ENCODE data around the gene SH3TC1.

Gene SH3TC1

DNA sequence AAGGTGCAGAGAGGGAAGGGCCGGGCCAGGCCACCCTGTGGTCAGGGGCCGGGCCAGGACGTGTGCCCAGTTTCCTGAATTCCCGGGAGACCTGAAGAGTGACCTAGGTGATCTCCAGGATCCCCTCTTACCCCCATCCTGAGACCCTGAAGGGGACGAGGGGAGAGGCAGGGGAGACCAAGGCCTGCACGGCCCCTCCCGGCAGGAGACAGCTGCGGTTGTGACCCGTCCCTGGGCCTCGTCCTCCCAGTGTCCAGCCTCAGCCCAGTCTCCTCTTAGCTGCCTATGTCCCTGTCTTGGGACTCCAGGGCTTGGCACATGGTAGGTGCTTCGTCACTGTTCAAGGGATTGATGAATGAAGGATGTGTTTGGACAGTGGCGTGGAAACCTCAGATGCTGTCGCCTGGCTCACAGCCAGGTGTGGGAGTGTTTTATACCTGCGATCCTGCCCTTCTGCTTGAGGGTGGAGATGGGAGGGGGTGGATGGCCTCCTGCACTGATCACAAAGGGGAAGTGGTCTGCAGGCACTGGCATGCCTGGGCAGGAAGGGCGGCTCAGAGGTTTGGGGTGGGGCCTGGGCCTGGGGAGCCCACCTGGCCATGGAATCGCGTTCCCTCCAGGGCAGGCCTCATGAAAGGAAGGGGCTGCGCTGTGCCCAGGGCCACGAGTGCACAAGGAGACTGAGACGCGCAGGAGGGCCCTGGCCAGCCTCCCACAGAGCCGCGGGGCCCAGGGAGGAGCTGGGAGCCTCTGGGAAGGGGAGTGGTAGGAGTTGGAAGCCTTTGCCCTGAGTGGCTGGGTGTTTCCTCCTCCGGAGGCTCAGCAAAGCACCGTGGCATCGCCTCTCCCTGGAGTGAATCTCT lies 6.9 kb downstream of the SH3TC1 start:
- ChIA-PET POLR2A (no interaction called here), CTCF (interaction anchor here (1.1 to 1.2 kb wide), 2 partner anchors 30 to 197 kb away, joined by 3 to 5 read pairs; no protein-coding TSS in a partner anchor)
- DNase-seq (ENCODE audit: low read depth, low spot score), result no peak
- no peak overlapping the region for H3K4me3 ChIP-seq (ENCODE audit: low read depth, low read length)
- TF ChIP-seq, protein P1, sequence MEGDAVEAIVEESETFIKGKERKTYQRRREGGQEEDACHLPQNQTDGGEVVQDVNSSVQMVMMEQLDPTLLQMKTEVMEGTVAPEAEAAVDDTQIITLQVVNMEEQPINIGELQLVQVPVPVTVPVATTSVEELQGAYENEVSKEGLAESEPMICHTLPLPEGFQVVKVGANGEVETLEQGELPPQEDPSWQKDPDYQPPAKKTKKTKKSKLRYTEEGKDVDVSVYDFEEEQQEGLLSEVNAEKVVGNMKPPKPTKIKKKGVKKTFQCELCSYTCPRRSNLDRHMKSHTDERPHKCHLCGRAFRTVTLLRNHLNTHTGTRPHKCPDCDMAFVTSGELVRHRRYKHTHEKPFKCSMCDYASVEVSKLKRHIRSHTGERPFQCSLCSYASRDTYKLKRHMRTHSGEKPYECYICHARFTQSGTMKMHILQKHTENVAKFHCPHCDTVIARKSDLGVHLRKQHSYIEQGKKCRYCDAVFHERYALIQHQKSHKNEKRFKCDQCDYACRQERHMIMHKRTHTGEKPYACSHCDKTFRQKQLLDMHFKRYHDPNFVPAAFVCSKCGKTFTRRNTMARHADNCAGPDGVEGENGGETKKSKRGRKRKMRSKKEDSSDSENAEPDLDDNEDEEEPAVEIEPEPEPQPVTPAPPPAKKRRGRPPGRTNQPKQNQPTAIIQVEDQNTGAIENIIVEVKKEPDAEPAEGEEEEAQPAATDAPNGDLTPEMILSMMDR (IDR thresholded peaks at IDR 0.05; ENCODE audit: insufficient read depth, low read length, missing control alignments), result no peak

GRCh38 chr4:8207314-8207713 lies 8.2 kb downstream of the SH3TC1 start:
- no peak overlapping the region for H3K4me3 ChIP-seq (ENCODE audit: low read depth, low read length)
- ChIA-PET CTCF (no interaction called here), POLR2A (no interaction called here)
- DNase-seq (ENCODE audit: low read depth, low spot score), result no peak
- TF ChIP-seq, protein P1 (IDR thresholded peaks at IDR 0.05; ENCODE audit: insufficient read depth, low read length, missing control alignments), result no peak

DNA sequence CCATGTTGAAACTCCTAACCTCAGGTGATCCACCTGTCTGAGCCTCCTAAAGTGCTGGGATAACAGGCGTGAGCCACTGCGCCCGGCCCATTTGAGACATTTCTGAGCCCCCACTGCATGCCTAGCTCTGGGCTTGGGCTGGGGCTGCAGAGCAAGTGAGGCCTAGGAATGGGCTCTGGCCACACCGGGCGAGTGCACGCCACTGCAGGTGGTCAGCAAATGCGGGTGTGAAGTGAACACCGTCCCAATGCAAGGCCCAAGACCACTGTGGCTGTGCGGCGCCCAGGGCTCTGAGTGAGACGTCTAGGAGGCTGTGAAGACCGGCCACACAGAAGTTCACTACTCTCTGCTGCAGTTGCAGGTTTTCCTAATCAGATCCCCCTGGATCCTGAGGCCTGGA lies 9.5 kb downstream of the SH3TC1 start:
- no peak for DNase-seq (ENCODE audit: low read depth, low spot score)
- ChIA-PET POLR2A (no interaction called here), CTCF (no interaction called here)
- no peak overlapping the region for H3K4me3 ChIP-seq (ENCODE audit: low read depth, low read length)
- TF ChIP-seq, protein P1 (IDR thresholded peaks at IDR 0.05; ENCODE audit: insufficient read depth, low read length, missing control alignments), result no peak

DNA sequence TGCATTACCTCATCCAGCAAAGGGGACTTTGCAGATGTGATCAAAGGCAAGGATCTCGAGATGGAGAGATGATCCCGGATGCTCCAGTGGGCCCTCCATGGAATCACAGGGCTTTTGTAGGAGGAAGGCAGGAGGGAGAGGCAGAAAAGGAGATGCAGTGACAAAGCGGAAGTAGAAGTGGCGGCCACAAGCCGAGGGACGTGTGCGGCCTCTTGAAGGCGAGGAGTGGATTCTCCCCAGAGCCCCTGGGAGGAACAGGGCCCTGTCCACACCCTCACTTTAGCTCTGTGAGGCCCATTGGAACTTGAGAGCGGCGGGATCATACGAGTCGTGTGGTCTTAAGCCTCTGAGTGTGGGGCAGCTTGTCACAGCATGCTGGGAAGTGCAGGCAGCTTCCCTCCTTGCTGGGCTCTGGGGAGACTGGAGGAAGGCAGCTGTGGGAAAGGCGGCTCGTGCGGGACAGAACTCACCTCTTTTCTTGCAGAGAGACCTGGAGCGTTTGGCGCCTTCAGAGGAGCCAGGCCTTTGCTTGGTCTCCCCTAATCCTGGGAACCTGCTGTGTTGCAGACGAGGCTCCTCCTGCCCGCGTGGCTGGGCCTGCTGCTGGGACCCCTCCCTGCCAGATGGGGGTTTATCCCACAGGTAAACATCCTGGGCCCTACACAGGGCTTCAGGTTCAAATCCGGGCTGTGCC lies 10.2 kb downstream of the SH3TC1 start:
- POLR2A ChIA-PET, result no interaction called here
- CTCF ChIA-PET, result no interaction called here

DNA sequence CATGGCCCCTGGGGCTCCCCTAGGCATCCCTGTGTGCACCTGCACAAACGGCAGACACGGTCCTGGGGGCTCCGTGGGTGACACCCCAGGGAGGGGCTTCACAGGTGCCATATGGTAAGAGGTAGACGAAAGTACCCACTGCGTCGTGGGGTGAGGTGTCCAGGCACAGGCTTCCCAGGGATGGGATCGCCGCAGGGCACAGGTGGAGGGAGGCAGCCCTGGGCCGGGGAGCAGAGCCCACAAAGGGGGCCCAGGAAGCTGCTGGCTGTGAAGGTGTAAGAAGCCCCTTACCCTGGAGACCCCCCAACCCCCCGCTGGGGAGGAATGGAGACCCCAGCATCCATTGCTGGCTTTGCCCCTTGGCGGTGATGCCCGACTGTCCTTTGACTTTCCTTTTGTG lies 10.9 kb downstream of the SH3TC1 start:
- ChIA-PET POLR2A (no interaction called here), CTCF (no interaction called here)
- DNase-seq (ENCODE audit: low read depth, low spot score), result no peak
- TF ChIP-seq, protein P1 (IDR thresholded peaks at IDR 0.05; ENCODE audit: insufficient read depth, low read length, missing control alignments), result no peak
- H3K4me3 ChIP-seq (ENCODE audit: low read depth, low read length), result no peak overlapping the region

More for the DNA sequence above, 10.2 kb downstream of the SH3TC1 start:
- TF ChIP-seq, protein P1 (IDR thresholded peaks at IDR 0.05; ENCODE audit: insufficient read depth, low read length, missing control alignments), result no peak
- no peak overlapping the region for H3K4me3 ChIP-seq (ENCODE audit: low read depth, low read length)
- no peak for DNase-seq (ENCODE audit: low read depth, low spot score)

GRCh38 chr4:8210616-8211015 lies 11.5 kb downstream of the SH3TC1 start:
- no peak overlapping the region for H3K4me3 ChIP-seq (ENCODE audit: low read depth, low read length)
- ChIA-PET POLR2A (no interaction called here), CTCF (no interaction called here)
- TF ChIP-seq, protein P1 (IDR thresholded peaks at IDR 0.05; ENCODE audit: insufficient read depth, low read length, missing control alignments), result no peak
- no peak for DNase-seq (ENCODE audit: low read depth, low spot score)
